Measurements from ENCODE around the gene WASHC4. TPM values are rescaled to one million over a fixed set of nuclear protein-coding genes. Genes with fewer than 3 reads are reported as not detected.

WASHC4 gene
- total RNA-seq, 1 donor from 2014 or later: 52.7 TPM

DNA sequence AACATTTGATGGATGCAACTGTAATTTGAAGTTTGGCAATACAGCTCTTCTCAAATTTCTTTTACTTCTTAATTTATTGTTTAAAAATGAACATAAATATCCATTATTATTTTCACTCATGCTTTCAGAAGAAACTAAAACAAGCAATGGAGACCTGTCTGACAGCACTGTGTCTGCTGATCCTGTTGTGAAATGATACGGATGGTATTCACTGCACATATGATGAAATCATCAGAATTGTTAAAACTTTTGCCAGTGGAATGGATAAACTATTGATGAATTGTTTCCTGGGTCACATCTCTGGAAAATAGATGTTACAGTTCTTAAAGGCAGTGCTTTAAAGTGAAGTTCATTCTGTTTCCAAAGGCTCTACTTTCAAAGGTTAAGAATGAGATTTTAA is 59.2 kb downstream of the WASHC4 start:
- Mint-ChIP-seq H3K4me1 (ENCODE audit: low read depth) (peaks cover 5% of the 10 kb centered on the region), H3K4me3 (ENCODE audit: low read depth) (no peak overlapping the region), H3K9me3 (ENCODE audit: low read depth) (no peaks in the 10 kb centered on the region), H3K27me3 (no peaks in the 10 kb centered on the region), H3K27ac (no peak overlapping the region), H3K36me3 (ENCODE audit: insufficient read depth) (peaks cover 25% of the 10 kb centered on the region)
- DNase-seq (ENCODE audit: low spot score, unreplicated experiment): no peak
- TF ChIP-seq, protein P1, sequence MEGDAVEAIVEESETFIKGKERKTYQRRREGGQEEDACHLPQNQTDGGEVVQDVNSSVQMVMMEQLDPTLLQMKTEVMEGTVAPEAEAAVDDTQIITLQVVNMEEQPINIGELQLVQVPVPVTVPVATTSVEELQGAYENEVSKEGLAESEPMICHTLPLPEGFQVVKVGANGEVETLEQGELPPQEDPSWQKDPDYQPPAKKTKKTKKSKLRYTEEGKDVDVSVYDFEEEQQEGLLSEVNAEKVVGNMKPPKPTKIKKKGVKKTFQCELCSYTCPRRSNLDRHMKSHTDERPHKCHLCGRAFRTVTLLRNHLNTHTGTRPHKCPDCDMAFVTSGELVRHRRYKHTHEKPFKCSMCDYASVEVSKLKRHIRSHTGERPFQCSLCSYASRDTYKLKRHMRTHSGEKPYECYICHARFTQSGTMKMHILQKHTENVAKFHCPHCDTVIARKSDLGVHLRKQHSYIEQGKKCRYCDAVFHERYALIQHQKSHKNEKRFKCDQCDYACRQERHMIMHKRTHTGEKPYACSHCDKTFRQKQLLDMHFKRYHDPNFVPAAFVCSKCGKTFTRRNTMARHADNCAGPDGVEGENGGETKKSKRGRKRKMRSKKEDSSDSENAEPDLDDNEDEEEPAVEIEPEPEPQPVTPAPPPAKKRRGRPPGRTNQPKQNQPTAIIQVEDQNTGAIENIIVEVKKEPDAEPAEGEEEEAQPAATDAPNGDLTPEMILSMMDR (IDR thresholded peaks at IDR 0.05; ENCODE audit: unreplicated experiment): no peak

DNA sequence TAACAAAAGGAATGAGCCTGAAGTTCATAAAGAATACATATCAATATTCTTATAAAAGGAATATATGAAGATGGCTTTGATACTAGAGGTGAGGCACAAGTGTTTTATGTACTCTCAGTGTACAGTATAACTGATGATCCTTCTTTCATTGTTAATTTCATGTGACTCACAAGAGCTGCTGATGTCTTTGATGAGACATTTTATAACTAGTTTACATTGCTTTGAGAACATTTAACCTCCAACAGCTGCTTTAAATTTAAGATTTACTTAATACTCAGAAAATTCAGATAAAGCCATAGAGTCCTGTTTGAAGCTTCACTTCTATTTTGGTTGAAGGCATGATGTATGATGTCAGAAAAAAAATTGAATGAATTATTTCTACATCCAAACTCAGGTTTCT is 59.8 kb downstream of the WASHC4 start:
- Mint-ChIP-seq H3K4me3 (ENCODE audit: low read depth) (no peak overlapping the region), H3K36me3 (ENCODE audit: insufficient read depth) (peaks cover 20% of the 10 kb centered on the region), H3K4me1 (ENCODE audit: low read depth) (peaks cover 8% of the 10 kb centered on the region), H3K27ac (no peak overlapping the region), H3K27me3 (no peaks in the 10 kb centered on the region), H3K9me3 (ENCODE audit: low read depth) (no peaks in the 10 kb centered on the region)
- TF ChIP-seq, protein P1 (IDR thresholded peaks at IDR 0.05; ENCODE audit: unreplicated experiment): no peak
- DNase-seq (ENCODE audit: low spot score, unreplicated experiment): no peak

DNA sequence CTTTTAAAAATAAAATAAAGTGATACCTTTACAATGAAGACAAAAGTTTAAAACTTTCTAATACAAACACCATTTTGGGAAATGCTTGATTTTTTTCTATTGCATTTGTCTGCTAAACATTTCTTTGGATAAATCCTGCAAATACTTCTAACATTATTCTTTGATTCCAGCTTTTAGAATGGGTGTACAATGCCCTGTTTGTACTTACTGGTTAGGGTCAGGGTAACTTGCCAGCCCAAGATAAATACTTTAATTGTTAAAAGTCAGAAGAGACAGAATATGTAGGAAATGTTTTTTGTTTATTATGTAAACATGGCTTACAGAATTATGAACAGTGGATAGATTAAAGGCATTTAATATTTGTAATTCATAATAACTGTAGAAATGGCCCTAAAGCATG is 60.5 kb downstream of the WASHC4 start:
- Mint-ChIP-seq H3K4me1 (ENCODE audit: low read depth) (peaks cover 9% of the 10 kb centered on the region), H3K27me3 (no peaks in the 10 kb centered on the region), H3K27ac (no peak overlapping the region), H3K4me3 (ENCODE audit: low read depth) (no peak overlapping the region), H3K36me3 (ENCODE audit: insufficient read depth) (peaks cover 18% of the 10 kb centered on the region), H3K9me3 (ENCODE audit: low read depth) (no peaks in the 10 kb centered on the region)
- DNase-seq (ENCODE audit: low spot score, unreplicated experiment): no peak
- TF ChIP-seq, protein P1 (IDR thresholded peaks at IDR 0.05; ENCODE audit: unreplicated experiment): no peak

DNA sequence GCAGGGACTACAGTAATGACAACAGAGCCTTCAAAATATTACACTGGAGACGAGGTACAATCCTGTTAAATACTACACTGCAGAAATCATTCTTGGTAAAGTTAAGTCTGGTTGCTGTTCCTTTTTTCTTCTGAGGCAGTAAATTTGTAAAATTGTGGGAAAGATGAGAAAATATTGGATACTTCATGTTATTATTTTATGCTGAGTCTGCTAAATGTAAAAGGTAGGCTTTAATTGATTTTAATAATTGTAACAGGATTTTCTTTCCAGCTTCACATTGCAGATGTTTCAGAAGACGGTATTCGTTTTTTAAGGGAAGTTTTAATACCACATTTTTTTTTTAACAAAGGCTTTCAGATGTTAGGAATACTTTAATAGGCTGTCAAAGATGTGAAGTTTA is 62.6 kb downstream of the WASHC4 start:
- Mint-ChIP-seq H3K9me3 (ENCODE audit: low read depth) (no peaks in the 10 kb centered on the region), H3K4me1 (ENCODE audit: low read depth) (peaks cover 5% of the 10 kb centered on the region), H3K27ac (no peak overlapping the region), H3K36me3 (ENCODE audit: insufficient read depth) (peaks cover 11% of the 10 kb centered on the region), H3K27me3 (no peaks in the 10 kb centered on the region), H3K4me3 (ENCODE audit: low read depth) (no peak overlapping the region)
- no peak for DNase-seq (ENCODE audit: low spot score, unreplicated experiment)
- TF ChIP-seq, protein P1 (IDR thresholded peaks at IDR 0.05; ENCODE audit: unreplicated experiment): no peak

DNA sequence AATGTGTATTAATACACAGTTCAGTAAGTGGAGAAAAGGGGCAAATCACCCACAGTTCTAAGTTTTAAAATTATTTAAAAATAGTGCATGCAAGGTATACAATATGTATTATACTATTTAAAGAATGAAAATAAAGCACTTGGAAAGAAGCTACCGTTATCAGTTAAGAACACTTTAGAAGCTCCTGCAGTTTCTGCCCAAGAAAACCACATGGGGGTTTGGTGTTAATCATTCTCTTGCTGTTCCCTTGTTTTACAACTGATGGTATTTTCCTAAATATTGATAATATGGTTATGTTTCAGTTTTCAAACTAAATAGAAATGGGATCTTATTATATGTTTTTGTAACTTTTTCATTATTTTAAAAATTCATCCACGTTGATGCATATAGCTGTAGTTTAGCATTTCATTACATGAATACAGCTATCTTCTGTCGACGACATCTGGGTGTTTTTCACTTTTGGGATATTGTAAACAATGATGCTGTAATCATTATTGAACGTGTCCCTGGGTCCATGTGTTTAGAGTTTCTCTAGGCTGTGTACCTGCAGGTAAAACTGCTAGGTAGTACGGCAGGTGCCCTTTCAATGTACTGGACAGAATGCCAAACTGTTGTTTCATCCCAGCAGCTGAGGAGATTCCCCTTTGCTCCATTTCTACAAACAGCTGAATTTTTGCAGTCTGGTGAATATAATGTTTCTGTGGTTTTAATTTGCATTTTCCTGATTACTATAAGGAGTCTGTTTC is 64.3 kb downstream of the WASHC4 start:
- Mint-ChIP-seq H3K9me3 (ENCODE audit: low read depth) (no peaks in the 10 kb centered on the region), H3K27ac (peak overlapping the region; percentile 80), H3K4me1 (ENCODE audit: low read depth) (peaks cover 5% of the 10 kb centered on the region), H3K4me3 (ENCODE audit: low read depth) (no peak overlapping the region), H3K27me3 (no peaks in the 10 kb centered on the region), H3K36me3 (ENCODE audit: insufficient read depth) (peaks cover 25% of the 10 kb centered on the region)
- TF ChIP-seq, protein P1 (IDR thresholded peaks at IDR 0.05; ENCODE audit: unreplicated experiment): no peak
- no peak for DNase-seq (ENCODE audit: low spot score, unreplicated experiment)
